GM18505 (cell line): ENCODE results near the gene COLEC11.
"Not testable (repeated sequence)": the region's sequence is repeated elsewhere in the genome, so short reads cannot be mapped to it uniquely, and the experiment has no call there.

Experiments
- ATAC-seq: cut with Tn5 transposase; IDR thresholded peaks from one replicate; pipeline ENCODE4 v1.9.1; 2021; ENCODE audit not compliant: unreplicated experiment
- POLR2A ChIP-seq: IDR thresholded peaks from 4 replicates; pipeline ENCODE4 v1.6.1; 2011; ENCODE audit warnings: borderline replicate concordance; ENCODE audit not compliant: insufficient read depth, insufficient read length; ENCODE audit errors: extremely low read depth

COLEC11 gene

DNA sequence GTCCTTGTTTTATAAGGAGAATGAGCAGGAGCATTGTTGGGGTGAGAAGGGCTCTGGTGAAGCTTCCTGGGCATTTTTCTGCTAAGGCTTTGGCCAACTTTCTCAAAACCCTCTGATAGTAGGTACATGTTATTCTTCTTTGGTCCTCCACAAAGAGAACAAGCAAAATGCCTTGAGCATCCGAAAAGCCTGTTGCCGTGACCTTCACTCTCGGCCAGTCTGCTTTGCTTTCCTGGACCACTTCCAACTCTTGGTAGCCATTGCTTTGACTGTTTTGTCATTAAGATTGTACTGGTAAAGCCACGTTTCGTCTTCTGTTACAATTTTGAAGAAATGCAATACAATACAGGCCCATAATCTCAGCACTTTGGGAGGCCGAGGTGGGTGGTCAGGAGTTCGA, 35.7 kb downstream of the COLEC11 start:
- no peak for TF ChIP-seq POLR2A
- ATAC-seq, result no peak

DNA sequence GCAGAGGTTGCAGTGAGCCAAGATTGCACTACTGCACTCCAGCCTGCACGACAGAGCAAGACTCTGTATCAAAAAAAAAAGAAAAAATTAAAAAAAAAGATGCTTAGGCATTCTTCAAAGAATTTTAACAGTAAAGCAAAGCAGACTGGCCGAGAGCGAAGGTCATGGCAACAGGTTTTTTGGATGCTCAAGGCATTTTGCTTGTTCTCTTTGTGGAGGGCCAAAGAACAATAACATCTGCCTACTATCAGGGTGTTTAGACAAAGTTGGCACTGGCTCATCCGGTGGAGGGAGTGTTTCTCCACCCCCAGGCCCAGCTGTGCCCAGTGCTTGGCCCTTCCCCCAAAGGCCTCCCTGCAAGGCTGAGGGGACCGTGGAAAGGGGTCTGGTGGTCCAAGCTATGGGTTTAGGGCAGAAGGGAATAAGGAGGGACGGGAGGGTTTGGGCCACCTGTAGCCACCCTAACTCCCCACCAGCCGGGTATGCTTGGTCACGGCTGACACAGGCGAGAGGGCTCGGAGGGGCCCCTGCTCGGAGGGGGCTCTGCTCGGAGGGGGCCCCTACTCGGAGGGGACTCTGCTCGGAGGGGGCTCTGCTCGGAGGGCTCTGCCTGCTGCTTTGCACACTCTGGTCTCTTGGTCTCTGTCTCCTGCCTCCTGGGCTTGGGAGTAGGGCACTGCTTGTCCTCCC, 36.4 kb downstream of the COLEC11 start:
- no peak for TF ChIP-seq POLR2A

DNA sequence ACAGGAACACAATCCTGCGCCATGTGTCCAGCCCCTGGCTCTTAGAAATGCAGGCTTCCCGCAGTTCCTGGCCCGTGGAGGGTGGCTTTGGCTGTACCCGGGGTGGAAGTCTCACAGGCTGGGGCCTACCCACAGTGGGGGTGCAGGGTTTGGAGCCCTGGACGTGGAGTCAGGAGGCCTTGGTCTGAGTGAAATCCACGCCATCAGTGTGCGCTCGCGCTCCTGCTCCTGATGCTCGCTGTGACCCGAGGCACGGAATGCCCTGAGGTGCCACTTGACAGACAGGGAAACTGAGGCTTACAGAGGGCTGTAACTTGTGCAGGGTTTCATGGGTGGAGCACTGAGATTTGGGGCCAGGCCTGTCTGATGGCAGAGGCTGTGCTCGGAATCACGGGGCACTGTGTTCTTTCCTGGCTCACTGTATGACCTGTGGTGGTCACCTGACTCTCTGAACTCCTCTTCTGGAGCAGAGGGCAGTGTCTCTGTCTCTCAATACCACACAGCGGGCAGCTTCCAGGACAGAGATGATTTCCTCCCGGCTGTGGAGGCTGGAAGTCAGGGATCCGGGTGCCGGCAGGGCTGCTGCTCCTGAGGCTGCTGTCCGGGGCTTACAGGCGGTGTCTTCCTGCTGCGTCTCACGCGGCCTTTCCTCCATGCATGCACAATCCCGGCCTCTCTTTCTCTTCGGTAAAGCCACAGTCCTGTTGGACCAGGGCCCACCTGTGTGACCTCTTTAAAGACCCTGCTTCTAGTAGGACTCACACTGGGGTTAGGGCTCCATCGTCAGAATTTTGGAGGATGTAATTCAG, 37.1 kb downstream of the COLEC11 start:
- ATAC-seq, result no peak
- TF ChIP-seq POLR2A, result no peak

More for the DNA sequence above, 36.4 kb downstream of the COLEC11 start:
- ATAC-seq, result no peak

DNA sequence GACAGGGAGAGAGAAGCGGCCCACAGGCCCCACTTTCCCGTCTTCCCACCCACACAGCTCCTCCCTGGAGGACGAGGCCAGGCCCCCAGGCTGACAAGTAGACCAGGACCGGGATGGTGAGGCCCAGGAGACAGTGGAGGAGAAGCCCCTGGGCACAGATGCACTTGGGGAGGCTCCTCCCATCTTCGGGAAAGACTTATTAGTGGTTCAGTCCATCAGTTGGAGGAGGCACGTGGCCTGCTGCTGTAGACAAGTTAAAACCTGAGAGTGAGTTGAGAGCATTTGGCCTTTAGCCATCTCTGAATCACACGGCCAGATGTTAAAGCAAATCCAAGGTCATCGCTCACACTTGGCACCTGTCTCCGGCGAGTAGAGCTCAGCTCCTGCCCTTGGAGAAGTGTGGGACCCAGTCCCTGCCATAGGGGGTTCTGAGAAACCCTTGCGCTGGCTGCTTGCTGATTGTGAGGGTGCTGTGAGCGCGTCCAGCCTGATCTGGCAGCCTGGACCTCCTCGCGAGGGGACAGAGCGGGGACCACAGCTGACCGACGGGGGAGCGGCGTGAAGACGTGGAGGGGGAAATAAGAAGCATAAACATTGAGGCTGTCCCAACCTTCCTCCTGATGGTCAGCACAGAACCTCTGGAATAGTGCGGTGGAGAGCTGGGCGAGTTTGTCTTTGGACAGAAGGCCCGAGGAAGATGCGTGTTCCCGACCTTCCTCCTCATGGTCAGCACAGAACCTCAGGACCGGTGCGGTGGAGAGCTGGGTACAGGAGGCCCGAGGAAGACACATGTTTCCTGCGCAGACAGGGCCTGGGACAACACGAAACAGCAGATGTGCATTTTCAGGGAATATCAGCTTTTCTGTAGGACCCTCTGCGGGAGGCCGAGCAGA, 38.4 kb downstream of the COLEC11 start:
- ATAC-seq, result no peak
- TF ChIP-seq POLR2A, result no peak

DNA sequence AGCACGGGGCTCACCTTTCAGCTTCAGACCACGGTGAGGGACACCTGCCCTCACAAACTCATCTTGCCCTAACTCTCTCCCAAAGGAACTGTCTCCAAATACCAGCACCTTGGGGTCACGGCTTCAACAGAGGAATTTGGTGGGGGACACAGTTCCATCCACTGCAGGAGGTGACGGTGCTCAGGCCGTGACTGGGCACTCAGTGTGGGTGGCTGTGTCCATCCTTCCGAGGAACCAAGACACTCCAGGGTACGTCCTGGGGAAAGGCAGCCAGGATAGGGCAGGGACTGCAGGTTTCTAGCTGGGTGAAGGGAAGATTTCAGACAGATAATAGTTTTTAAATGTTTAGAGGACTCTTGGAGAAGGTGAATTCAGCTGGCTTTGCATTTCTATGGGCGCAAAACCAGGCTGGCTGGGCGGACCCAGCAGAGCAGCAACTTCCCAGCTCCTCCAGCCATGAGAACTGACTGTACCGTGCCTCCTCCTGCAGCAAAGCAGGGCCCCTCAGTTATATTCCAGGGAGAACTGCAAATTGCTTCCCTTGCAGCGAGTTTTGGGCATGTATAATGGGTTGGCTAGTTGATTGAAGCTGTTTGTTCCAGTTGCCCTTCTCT, 39.2 kb downstream of the COLEC11 start:
- no peak for TF ChIP-seq POLR2A
- ATAC-seq, result no peak

DNA sequence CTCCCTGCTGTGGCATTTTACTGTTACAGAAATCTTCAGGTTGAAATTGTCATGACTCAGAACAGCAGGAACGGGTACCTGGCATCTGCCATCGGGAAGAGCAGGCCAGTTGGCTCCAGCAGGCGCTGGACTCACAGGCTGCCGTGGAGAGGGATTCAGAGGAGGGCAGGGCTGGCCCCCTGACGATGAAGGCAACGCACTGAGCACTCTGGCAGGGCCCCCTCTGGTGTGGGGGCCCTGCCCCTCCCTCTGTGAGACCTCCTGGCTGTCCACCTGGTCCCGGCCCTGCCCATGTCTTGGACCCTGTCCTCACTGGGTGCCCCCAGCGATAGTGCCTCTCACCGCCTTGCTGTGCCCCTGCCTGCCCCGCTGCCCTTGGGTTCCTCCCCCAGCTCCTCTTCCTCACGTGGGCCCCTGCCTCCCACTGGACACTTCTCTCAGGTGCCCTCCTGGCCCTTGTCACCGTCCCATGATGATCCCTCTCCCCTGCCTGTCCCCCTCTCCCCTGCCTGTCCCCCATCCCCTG, 39.7 kb downstream of the COLEC11 start:
- ATAC-seq, result no peak

DNA sequence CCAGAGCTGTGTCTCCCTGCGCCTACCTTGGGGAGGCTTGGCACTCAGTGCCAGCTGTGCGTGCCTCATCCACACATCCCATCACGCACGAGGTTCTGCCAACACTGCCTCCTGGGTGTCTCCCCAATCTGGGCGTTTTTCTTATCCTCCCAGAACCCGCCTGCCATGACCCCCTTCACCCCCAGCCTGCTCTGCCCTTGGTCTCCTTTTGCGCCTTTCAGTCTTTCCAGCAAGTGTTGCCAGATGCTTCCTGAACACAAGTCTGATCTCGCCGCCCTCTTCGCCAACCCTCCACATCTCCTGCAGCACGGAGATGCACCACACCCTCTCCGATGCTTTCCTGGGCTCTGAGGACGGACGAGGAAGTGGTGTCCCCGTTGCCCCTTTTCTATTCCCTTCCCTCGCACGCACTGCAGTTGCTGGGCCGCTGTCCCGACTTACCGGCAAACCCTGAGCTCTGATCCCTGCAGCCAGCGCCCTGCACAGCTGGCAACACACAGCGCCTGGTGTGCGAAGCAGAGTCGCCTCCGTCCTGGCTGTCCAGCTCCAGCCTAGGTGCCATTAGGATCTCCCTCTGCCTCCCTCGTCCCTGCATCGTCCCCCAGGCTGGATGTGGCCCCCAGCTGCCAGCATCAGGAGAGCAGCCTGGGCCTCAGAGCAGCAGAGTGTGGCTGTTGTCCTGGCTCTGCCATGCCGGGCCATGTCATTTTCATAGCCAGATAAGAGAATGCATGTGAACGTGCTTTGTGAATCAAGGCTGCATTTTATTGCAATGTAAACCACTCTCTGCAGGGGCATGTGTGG, 40.5 kb downstream of the COLEC11 start:
- no peak for TF ChIP-seq POLR2A
- no peak for ATAC-seq

More for the DNA sequence above, 39.7 kb downstream of the COLEC11 start:
- no peak for TF ChIP-seq POLR2A

DNA sequence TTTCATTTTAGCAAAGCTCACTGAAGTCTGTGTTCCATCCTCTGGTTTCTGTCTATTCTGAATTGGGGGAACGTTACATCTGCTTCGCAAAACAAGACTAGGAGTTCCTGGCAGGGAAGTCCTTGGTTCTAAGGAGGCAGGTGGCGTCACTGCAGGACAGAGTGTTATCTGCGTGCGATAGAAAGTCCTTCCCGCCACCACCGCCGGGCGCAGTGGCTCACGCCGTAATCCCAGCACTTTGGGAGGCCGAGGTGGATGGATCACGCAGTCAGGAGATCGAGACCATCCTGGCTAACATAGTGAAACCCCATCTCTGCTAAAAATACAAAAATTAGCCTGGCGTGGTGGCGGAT, 41.0 kb downstream of the COLEC11 start:
- not testable (repeated sequence) for ATAC-seq

DNA sequence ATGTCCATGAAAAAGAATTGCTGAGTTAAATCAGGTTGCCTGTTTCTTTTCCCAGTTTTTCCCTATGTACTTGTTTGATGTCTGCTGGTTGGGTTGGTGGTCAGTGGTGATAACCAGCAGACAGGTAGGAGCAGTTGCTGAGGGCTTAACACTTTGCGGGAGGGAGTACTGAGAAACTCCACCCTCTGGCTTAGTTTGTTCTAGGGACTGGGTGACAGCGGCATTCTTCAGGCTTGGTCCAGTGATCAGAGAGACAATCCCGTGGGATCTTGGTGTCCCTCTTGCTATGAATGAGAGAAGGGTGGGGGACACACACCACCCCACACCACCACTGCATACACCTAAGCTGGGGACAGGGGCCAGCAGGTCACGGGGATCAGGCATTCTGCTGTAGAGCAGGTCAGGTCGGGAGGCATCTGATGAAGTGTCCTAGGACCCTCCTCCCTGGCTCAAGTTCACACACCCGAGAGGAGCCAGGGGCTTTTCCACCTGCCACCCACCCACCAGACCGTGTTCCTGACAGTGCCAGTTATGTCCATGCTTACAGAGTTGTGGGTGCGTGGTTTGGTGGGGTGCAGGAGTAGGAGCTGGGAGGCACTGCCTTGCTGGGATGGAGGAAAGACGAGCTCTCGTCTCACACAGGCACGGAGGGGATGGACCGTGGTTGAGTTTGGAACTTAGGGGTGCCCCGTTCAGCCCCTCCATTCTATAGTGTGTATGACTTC, 41.8 kb downstream of the COLEC11 start:
- no peak for TF ChIP-seq POLR2A
- ATAC-seq, result no peak

DNA sequence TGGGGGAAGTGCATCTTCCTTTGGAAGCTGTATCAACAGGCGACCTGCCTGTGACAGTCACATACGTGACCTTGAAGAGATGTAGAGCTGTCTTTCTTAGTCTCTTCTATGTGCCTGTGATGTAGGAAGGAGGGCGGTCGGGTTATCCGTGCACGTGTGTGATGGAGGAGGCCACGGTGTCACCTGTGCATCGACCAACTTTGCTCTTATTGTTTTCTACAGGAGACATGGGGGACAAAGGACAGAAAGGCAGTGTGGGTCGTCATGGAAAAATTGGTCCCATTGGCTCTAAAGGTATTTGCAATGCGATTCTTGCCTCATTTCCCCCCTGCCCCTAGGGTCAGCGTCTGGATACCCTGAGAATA, 42.4 kb downstream of the COLEC11 start:
- TF ChIP-seq POLR2A, result no peak
- no peak for ATAC-seq

DNA sequence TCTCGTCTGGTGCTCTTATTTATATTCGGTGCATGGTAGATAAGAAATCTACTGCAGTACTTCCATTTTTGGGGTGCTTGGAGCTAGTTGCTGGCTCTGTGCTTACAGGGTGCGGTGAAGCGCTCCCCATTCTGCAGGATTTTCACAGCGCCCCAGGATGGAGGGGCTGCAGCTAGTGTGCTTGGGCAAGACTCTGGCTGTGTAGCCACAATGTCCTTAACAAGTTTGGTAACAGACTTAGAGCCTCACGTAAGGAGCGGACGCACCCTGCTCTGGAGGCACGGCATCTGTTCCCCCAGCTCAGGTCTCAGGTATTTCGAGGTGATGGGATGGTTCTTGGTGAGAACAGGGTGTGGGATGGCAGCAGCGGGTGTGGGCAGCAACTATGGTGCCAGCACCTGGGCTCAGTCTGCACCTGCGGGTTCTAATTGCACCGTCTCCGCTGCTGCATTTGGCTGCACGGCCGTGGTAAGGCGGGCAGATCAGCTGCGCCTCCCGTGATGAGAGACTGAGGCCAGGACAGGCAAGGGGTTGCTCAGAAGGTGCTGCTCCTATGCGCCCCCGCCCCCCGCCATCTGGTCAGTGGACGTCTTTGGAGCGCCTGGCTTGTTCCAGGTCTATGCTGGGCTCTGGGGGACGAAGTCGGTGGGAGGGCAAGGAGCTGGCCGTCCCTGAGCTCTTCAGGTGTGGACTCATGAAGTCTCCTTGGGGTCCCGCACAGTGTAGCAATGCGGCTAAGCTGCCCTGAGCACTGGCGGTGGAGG, 43.0 kb downstream of the COLEC11 start:
- ATAC-seq, result no peak
- TF ChIP-seq POLR2A, result no peak
